ENCODE data around the gene SLC26A1.
A peak's percentile ranks its signal among the peaks of the same experiment; 100 is the strongest.

SLC26A1 gene

DNA sequence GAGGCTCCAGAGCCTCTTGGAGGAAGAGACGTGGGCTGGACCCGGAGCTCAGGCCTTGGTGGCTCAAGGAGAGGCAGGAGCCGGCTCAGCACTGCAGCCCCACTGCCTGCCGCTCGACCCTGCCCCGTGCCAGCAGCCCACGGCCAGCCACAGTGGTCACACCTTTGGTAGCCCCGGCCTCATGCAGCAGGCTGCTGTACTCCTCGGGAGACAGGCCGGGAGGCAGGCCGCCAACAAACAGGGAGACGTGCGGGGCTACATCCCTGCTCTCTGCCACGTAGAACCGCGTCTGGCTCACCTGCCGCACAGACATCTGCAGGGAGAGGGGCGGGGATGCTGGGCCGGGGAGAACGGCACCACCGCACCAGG lies 27.5 kb downstream of the SLC26A1 start:
- DNase-seq (ENCODE audit: low spot score in 2 of 2) (no peak), ATAC-seq (replicated peaks; ENCODE audit: extremely low read depth, poor library complexity, severe bottlenecking) (no peak)
- Mint-ChIP-seq H3K27me3 (no peaks in the 10 kb centered on the region), H3K36me3 (ENCODE audit: insufficient read depth) (peaks cover 26% of the 10 kb centered on the region), H3K9me3 (no peaks in the 10 kb centered on the region), H3K4me1 (peaks cover 11% of the 10 kb centered on the region), H3K4me3 (no peak overlapping the region), H3K27ac (ENCODE audit: low read depth) (no peak overlapping the region)

DNA sequence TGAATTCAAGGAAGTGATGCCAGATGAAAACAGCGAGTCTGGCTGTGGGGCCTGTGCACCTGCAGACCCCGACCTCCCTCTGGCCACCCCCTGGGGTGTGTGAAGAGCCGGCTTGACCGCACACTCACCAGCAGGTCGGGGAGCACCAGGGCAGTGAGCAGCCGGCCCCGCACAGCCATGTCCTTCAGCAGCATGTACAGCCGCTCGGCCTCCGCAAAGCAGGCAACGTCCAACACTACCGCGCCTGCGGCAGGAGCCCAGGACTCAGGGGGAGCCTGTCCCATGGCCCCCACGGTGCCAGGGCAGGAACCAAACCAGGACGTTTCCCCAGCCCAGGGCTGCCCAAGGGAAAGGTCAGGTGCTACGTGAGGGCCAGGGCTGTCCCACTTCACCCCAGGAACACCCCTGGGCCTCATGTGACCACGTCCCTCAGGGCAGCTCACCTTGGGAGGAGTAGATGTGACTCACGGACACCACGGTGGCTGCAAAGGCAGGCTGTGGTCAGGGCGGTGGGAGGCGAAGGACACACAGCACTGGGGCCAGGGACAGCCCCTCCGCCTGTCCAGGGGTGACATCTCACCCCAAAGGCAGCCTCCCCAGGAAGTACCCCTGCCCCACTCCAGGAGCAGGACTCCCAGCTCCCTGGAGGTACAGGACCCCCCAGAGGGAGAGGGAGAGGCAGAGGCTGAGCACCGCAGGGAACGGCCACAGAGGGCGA lies 28.0 kb downstream of the SLC26A1 start:
- H3K36me3 Mint-ChIP-seq (ENCODE audit: insufficient read depth): peaks cover 23% of the 10 kb centered on the region
- H3K27ac Mint-ChIP-seq (ENCODE audit: low read depth): no peak overlapping the region
- H3K9me3 Mint-ChIP-seq: no peaks in the 10 kb centered on the region
- no peak for DNase-seq (ENCODE audit: low spot score in 2 of 2)
- peaks cover 6% of the 10 kb centered on the region for H3K4me1 Mint-ChIP-seq
- no peak for ATAC-seq (replicated peaks; ENCODE audit: extremely low read depth, poor library complexity, severe bottlenecking)
- no peaks in the 10 kb centered on the region for H3K27me3 Mint-ChIP-seq
- H3K4me3 Mint-ChIP-seq: no peak overlapping the region

DNA sequence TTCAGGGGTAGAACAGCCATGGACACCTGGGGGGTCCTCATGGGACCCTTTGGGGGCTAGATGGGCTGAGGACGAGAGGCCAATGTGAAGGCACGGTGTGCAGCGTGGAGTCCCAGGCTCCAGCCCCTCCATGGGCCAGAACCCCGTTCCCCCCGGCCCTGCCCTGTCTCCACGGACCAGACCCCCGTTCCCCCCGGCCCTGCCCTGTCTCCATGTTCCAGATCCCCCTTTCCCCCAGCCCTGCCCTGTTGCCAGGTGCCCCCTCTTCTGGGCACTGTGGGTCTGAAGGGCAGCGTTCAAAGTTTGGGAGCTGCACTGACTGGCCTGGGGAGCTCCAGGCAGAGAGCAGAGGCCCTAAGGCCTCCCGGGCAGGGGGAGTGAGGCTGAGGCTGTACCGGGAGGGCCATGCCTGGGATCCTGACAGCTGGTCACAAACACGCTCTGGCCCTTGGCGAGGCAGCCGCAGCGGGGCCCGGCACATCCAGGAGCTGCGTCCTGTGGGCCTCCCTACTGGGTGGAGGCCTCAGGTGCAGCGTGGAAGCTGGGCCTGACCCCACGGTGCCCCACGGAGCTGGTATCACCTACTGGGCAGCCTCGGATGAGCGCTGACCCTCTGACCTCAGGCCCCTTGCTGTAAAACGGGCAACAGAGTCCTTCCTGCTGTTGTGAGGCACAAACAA lies 28.7 kb downstream of the SLC26A1 start:
- peaks cover 24% of the 10 kb centered on the region for H3K36me3 Mint-ChIP-seq (ENCODE audit: insufficient read depth)
- H3K27ac Mint-ChIP-seq (ENCODE audit: low read depth): no peak overlapping the region
- H3K9me3 Mint-ChIP-seq: no peaks in the 10 kb centered on the region
- ATAC-seq (replicated peaks; ENCODE audit: extremely low read depth, poor library complexity, severe bottlenecking): no peak
- no peaks in the 10 kb centered on the region for H3K4me1 Mint-ChIP-seq
- H3K27me3 Mint-ChIP-seq: no peaks in the 10 kb centered on the region
- H3K4me3 Mint-ChIP-seq: no peak overlapping the region
- no peak for DNase-seq (ENCODE audit: low spot score in 2 of 2)

DNA sequence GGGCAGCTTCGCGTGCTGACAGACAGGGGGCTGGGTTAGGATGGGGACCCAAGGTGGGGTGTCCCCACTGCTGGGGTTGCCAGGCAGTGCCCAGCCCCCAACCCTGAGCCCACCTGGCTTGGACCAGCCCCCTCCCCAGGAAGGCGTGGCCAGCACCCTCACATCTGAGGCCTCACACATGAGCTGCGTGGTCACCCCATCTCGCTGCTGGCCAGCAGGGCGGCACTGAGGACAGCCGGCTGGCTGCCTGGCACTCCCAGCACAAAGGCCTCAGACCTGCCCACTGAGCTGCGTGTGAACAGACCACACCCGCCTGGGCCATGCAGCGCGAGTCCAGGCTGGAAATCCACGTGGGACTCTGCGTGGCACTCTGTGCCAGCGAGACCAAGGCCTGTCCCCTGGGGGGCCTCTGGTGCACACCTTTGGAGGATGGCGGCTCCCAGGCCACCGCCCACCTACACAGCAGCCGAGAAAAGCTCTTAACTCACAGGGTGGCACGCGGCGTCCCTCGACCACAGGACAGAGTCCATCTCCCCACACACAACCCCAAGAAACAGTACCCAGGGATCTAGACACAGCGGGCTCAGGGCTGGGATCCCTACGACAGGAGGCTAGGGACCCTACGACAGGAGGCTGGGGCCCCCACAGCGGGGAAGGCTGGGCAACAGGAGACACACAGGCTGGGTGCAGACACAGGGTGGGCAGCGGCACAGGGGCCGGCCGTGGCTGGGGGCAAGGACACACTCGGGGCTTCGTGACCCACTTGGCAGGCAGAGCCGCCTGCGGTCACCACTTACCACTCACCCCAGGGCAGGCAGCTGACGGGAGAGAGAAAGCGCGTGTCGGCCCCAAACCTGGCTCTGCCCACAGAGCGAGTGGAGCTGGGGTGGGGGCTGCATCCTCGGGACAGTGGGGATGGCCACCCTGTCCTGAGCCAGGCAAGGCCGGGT lies 29.7 kb downstream of the SLC26A1 start:
- ATAC-seq (replicated peaks; ENCODE audit: extremely low read depth, poor library complexity, severe bottlenecking): no peak
- Mint-ChIP-seq H3K27ac (ENCODE audit: low read depth) (peak overlapping the region; percentile 75), H3K4me3 (no peak overlapping the region), H3K9me3 (no peaks in the 10 kb centered on the region), H3K4me1 (no peaks in the 10 kb centered on the region), H3K27me3 (no peaks in the 10 kb centered on the region), H3K36me3 (ENCODE audit: insufficient read depth) (peaks cover 26% of the 10 kb centered on the region)
- DNase-seq (ENCODE audit: low spot score in 2 of 2): no peak

DNA sequence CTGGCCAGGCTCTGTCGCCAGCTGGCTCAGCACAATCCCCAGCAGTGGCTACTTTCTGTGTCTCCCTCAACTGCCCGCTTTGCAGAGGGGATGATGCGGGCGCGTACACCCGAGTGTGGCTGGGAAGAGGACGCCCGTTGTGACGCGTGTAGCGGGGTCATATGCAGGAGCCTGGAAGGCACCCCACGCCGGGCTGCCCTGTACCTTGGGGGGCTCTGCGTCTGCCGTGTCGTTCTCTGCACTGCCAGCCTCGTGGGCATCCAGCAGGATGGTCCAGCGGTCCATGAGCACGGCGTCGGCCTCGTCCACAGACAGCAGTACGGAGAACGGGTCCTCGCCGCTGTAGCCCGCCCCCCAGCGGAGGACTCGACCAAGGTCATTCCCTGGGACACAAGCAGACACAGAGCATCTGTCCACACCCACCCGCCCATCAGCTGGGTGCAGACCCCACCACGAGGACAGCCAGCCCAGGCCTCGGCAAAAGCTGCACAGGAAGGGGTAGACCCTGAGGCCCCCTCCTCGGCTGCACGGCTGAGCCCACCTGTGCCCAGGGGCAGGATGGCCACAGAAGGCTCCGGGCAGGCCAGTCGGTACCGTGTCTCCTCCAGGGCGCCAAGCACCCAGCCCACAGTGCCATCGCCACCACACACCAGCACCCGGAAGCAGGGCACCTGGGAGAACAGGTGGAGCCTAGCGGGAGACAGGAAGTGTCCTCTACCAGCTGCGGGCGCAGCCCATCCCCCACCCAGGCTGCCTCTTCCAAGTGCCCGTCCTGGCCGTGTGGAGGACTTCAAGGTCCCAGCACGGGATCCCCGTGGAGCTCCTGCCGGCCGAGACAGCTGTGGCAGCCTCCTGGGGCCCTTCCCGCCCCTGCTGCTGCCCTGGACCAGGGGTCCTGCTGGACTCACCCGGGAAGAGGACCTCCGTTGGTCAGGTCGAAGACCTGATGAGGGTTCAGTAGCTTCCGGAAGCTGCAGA lies 30.7 kb downstream of the SLC26A1 start:
- Mint-ChIP-seq H3K27ac (ENCODE audit: low read depth) (no peak overlapping the region), H3K36me3 (ENCODE audit: insufficient read depth) (peaks cover 26% of the 10 kb centered on the region), H3K9me3 (no peaks in the 10 kb centered on the region), H3K4me1 (no peaks in the 10 kb centered on the region), H3K27me3 (no peaks in the 10 kb centered on the region), H3K4me3 (no peak overlapping the region)
- no peak for ATAC-seq (replicated peaks; ENCODE audit: extremely low read depth, poor library complexity, severe bottlenecking)
- no peak for DNase-seq (ENCODE audit: low spot score in 2 of 2)

DNA sequence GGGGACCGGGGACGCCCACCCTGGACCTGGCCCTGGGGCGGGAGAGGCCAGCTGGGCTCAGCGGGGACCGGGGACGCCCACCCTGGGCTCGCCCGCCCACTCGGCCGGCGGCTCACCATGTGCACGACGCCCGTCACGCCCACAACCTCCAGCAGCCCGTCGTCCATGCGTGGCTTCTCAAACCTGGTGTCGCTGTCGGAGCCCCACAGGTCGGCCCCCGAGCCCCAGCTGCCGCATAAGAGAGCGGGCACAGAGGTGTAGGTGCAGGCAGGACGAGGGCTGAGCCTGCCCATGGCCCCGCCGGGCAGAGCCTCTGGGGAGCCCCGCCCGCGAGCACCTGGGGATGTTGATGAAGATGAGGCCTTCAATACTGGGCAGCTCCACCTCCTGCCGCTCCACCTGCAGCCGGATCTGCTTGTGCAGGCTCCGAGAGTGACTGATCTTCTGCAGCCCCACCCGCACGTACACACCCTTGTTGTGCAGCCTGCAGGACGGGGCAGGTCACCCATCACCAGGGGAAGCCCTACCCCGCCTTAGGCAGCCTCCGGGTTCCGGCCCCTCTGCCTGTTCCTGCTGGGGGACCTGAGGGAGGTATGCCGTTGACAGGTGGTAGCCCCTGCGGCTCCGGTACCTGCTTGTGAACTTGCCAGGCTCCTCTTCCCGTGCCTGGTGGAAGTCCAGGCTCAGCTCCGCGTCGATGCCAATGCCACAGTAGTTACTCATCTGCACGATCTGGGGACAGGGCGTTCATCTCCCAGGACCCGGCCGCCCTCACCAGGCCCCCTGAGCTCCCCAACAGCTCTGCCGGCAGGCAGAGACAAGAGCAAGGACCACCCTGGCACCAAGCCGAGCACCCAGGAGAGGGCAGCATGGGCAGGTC lies 31.6 kb downstream of the SLC26A1 start:
- ATAC-seq (replicated peaks; ENCODE audit: extremely low read depth, poor library complexity, severe bottlenecking) (no peak), DNase-seq (ENCODE audit: low spot score in 2 of 2) (no peak)
- H3K4me3 Mint-ChIP-seq: no peak overlapping the region
- H3K9me3 Mint-ChIP-seq: no peaks in the 10 kb centered on the region
- peaks cover 24% of the 10 kb centered on the region for H3K36me3 Mint-ChIP-seq (ENCODE audit: insufficient read depth)
- H3K27ac Mint-ChIP-seq (ENCODE audit: low read depth): no peak overlapping the region
- no peaks in the 10 kb centered on the region for H3K27me3 Mint-ChIP-seq
- H3K4me1 Mint-ChIP-seq: no peaks in the 10 kb centered on the region

DNA sequence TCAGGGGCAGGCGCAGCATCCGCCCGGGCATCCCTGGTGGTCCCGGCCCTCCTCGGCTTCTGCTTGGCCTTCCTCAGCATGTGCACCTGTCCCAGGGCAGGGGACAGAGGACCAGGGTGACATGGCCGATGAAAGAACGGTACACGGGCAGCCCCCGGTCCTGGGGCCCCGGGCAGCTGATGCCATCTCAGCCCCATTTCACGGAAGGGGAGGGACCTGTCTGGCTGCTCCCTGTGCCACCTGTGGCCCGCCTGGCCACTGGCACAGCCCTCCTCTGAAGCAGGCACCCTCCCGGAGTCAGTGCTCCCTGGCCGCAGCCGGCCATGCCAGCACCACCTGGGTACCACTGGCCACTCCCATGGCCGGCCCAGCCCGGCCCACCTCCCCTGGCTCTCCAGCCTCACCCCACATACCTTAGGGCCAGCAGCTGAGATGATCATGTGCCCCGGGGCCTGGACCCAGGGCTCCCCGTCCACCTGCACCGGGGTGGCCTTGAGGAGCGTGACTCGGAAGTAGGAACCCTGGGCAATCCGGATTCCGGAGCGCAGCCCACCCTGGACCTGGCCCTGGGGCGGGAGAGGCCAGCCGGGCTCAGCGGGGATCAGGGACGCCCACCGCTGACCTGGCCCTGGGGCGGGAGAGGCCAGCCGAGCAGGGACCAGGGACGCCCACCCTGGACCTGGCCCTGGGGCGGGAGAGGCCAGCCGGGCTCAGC lies 32.4 kb downstream of the SLC26A1 start:
- H3K9me3 Mint-ChIP-seq: no peaks in the 10 kb centered on the region
- no peak for DNase-seq (ENCODE audit: low spot score in 2 of 2)
- H3K4me3 Mint-ChIP-seq: no peak overlapping the region
- peaks cover 23% of the 10 kb centered on the region for H3K36me3 Mint-ChIP-seq (ENCODE audit: insufficient read depth)
- H3K27ac Mint-ChIP-seq (ENCODE audit: low read depth): no peak overlapping the region
- ATAC-seq (replicated peaks; ENCODE audit: extremely low read depth, poor library complexity, severe bottlenecking): no peak
- no peaks in the 10 kb centered on the region for H3K27me3 Mint-ChIP-seq
- H3K4me1 Mint-ChIP-seq: no peaks in the 10 kb centered on the region

DNA sequence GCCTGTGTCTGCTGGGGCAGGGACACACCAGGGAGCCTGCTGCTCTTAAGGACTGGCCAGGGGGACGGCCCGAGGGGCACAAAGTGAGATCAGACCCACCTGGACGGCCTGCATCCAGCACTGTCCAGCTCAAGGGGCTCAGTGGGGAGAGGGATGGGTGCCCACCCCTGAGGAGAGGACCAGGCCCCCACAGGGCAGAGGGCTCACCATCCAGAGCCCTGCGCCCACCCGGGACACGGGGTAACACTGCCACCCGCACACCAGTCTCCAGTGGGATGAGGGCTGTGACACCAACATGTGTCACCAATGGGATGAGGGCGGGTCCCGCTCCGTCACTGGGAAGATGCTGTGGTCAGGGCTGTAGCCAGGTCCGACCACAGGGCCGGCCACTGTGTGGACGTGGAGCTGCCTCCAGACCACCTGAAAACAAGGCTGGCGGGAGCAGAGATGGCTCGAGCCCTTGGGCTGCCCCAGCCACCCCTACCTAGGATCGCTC lies 33.0 kb downstream of the SLC26A1 start:
- Mint-ChIP-seq H3K4me1 (no peaks in the 10 kb centered on the region), H3K36me3 (ENCODE audit: insufficient read depth) (peaks cover 20% of the 10 kb centered on the region), H3K27me3 (no peaks in the 10 kb centered on the region), H3K9me3 (no peaks in the 10 kb centered on the region), H3K27ac (ENCODE audit: low read depth) (no peak overlapping the region), H3K4me3 (no peak overlapping the region)
- ATAC-seq (replicated peaks; ENCODE audit: extremely low read depth, poor library complexity, severe bottlenecking) (no peak), DNase-seq (ENCODE audit: low spot score in 2 of 2) (no peak)

DNA sequence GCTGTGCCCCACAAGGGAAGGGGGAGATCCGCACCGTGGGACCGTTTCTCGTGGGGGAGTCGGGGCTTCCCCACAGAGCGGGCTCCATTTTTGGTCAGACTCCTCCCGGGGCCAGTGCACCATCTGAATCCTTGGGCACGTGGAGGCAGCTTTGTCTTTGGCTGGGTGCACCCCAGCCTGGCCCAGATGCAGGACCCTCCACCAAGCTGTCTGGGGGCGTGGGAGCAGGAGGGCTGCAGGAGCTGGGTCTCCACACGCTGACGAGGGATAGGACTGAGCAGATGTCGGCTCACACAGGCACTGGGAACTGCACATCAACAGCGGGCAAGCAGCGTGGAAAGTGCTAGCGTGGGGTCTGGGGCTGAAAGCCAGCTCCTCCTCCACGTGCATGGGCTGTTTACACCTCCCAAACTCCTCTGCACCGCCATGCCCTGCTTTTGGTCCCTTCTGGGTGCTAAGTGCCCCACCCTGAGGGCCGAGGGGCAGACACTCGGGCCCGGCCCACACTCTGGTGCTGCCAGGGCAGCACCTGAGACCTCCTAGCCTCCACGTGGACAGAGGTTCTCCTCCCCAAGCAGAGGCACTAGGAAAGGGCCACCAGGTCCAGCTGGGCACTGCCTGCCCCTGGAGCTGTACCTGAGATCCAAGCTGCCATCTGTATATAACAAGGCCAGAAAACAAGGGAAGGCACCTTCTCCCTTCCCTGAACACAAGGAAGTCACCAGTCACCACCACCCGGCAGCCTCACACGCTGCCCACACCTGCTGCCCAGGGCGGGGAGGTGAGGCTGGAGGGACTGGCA lies 33.7 kb downstream of the SLC26A1 start:
- Mint-ChIP-seq H3K27me3 (no peaks in the 10 kb centered on the region), H3K27ac (ENCODE audit: low read depth) (peak overlapping the region; percentile 46)

DNA sequence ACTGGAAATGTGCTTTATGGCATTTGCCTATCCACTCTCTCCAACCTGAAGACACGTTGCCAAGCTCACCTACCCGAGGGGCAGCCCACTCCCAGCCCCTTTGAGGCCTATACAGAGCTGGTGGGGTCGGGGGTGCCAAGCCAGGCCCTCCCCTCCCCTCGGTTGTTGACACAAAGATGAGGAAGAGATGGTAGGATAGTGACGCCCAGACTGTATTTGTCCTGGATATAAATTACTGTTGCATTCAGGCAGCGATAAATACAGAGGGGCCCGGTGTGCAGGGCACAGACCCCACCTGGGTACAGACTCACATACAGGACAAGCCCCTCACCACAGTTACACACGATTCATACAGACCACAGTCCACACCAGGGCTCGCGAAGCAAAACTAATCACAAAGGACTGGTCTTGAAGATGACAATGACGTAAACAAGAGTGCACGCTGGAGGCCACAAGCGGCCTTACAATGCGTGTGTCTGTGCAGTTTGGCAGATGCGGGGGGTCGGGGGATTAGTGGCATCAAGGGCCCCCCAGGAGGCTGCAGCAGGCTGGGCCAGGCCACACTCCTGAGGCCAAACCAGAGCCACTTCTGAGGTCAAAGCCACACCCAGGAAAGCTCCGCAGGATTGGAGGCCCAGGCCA lies 34.4 kb downstream of the SLC26A1 start:
- DNase-seq (ENCODE audit: low spot score in 2 of 2) (no peak), ATAC-seq (replicated peaks; ENCODE audit: extremely low read depth, poor library complexity, severe bottlenecking) (no peak)
- peak overlapping the region; percentile 46 for H3K27ac Mint-ChIP-seq (ENCODE audit: low read depth)
- no peaks in the 10 kb centered on the region for H3K9me3 Mint-ChIP-seq
- H3K27me3 Mint-ChIP-seq: no peaks in the 10 kb centered on the region
- peaks cover 22% of the 10 kb centered on the region for H3K36me3 Mint-ChIP-seq (ENCODE audit: insufficient read depth)
- no peaks in the 10 kb centered on the region for H3K4me1 Mint-ChIP-seq
- no peak overlapping the region for H3K4me3 Mint-ChIP-seq

More for the DNA sequence above, 33.7 kb downstream of the SLC26A1 start:
- no peaks in the 10 kb centered on the region for H3K9me3 Mint-ChIP-seq
- H3K4me1 Mint-ChIP-seq: no peaks in the 10 kb centered on the region
- H3K36me3 Mint-ChIP-seq (ENCODE audit: insufficient read depth): peaks cover 19% of the 10 kb centered on the region
- ATAC-seq (replicated peaks; ENCODE audit: extremely low read depth, poor library complexity, severe bottlenecking) (no peak), DNase-seq (ENCODE audit: low spot score in 2 of 2) (no peak)
- no peak overlapping the region for H3K4me3 Mint-ChIP-seq

Measured in central memory CD8-positive, alpha-beta T cell (primary cell).